HUES6 (cell line): ENCODE data around the gene ZNRF1.

ENCODE experiments used
- H3K27ac ChIP-seq: 2 replicates; pipeline ENCODE4 v1.7.0; 2013; ENCODE audit warnings: low read depth, mild to moderate bottlenecking, low read length, inconsistent platforms
- H3K27me3 ChIP-seq: 2 replicates; pipeline ENCODE4 v1.6.1; 2013; ENCODE audit warnings: low read length; ENCODE audit not compliant: control insufficient read depth, insufficient read depth
- H3K36me3 ChIP-seq: 2 replicates; pipeline ENCODE4 v1.6.1; 2013; ENCODE audit warnings: low read length; ENCODE audit not compliant: control insufficient read depth, insufficient read depth
- H3K4me1 ChIP-seq: 2 replicates; pipeline ENCODE4 v1.6.1; 2013; ENCODE audit warnings: low read length; ENCODE audit not compliant: control insufficient read depth, insufficient read depth
- H3K4me3 ChIP-seq: 2 replicates; pipeline ENCODE4 v1.5.1; 2013; ENCODE audit warnings: low read depth, low read length
- H3K9ac ChIP-seq: one replicate; pipeline ENCODE4 v1.6.1; 2013; ENCODE audit warnings: mild to moderate bottlenecking, low read length
- H3K9me3 ChIP-seq: 2 replicates; pipeline ENCODE4 v1.6.1; 2013; ENCODE audit warnings: low read depth, low read length; ENCODE audit not compliant: control insufficient read depth, insufficient read depth

Gene ZNRF1

GRCh38 chr16:75045424-75045823 lies 46.6 kb downstream of the ZNRF1 start:
- no peaks in the 10 kb centered on the region for H3K9me3 ChIP-seq
- no peaks in the 10 kb centered on the region; the same call in 1 of the 2 replicates for H3K4me1 ChIP-seq
- H3K27me3 ChIP-seq = no peaks in the 10 kb centered on the region
- H3K36me3 ChIP-seq = no peaks in the 10 kb centered on the region
- H3K9ac ChIP-seq = no peak overlapping the region
- H3K27ac ChIP-seq = no peak overlapping the region
- no peak overlapping the region for H3K4me3 ChIP-seq

DNA sequence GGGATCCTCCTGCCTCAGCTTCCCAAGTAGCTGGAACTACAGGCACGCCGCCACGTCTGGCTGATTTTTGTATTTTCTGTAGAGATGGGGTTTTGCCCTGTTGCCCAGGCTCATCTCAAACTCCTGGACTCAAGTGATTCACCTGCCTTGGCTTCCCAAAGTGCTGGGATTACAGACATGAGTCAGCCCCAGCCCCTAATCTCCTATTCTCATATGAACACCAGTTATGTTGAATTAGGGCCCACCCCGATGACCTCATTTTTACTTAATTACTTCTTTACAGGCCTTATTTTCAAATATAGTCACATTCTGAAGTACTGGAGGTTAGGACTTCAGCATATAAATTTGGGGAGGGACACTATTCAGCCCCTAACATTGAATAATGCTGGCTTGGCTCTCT lies 49.2 kb downstream of the ZNRF1 start:
- Histone ChIP-seq H3K27ac (no peak overlapping the region), H3K36me3 (no peaks in the 10 kb centered on the region), H3K9me3 (no peaks in the 10 kb centered on the region), H3K9ac (no peak overlapping the region), H3K27me3 (no peaks in the 10 kb centered on the region), H3K4me3 (no peak overlapping the region), H3K4me1 (peaks cover 4% of the 10 kb centered on the region; the same call in 1 of the 2 replicates)

- Histone ChIP-seq H3K4me3 (no peak overlapping the region), H3K27me3 (no peaks in the 10 kb centered on the region), H3K9ac (no peak overlapping the region), H3K4me1 (peaks cover 4% of the 10 kb centered on the region; the same call in 1 of the 2 replicates), H3K9me3 (no peaks in the 10 kb centered on the region), H3K36me3 (no peaks in the 10 kb centered on the region), H3K27ac (no peak overlapping the region)
Observed at GRCh38 chr16:75048530-75048929, 49.7 kb downstream of the ZNRF1 start.

GRCh38 chr16:75052481-75053202 lies 53.8 kb downstream of the ZNRF1 start:
- Histone ChIP-seq H3K36me3 (no peaks in the 10 kb centered on the region), H3K27ac (no peak overlapping the region), H3K4me3 (no peak overlapping the region), H3K4me1 (peaks cover 4% of the 10 kb centered on the region; the same call in 1 of the 2 replicates), H3K27me3 (no peaks in the 10 kb centered on the region), H3K9ac (no peak overlapping the region), H3K9me3 (no peaks in the 10 kb centered on the region)

GRCh38 chr16:75053791-75054555 lies 55.1 kb downstream of the ZNRF1 start:
- peaks cover 4% of the 10 kb centered on the region; the same call in 1 of the 2 replicates for H3K4me1 ChIP-seq
- H3K36me3 ChIP-seq = no peaks in the 10 kb centered on the region
- H3K9me3 ChIP-seq = no peaks in the 10 kb centered on the region
- no peak overlapping the region for H3K4me3 ChIP-seq
- no peaks in the 10 kb centered on the region for H3K27me3 ChIP-seq
- H3K9ac ChIP-seq = no peak overlapping the region
- H3K27ac ChIP-seq = no peak overlapping the region

- no peak overlapping the region for H3K9ac ChIP-seq
Observed at GRCh38 chr16:75054556-75054947, 55.7 kb downstream of the ZNRF1 start.

GRCh38 chr16:75058806-75059205 lies 60.0 kb downstream of the ZNRF1 start:
- Histone ChIP-seq H3K27me3 (no peaks in the 10 kb centered on the region), H3K9me3 (no peaks in the 10 kb centered on the region), H3K36me3 (no peaks in the 10 kb centered on the region), H3K4me1 (peaks cover 17% of the 10 kb centered on the region; the same call in 1 of the 2 replicates), H3K9ac (no peak overlapping the region), H3K27ac (no peak overlapping the region), H3K4me3 (no peak overlapping the region)

More at GRCh38 chr16:75054556-75054947, 55.7 kb downstream of the ZNRF1 start:
- Histone ChIP-seq H3K27ac (no peak overlapping the region), H3K9me3 (no peaks in the 10 kb centered on the region), H3K4me3 (no peak overlapping the region), H3K27me3 (no peaks in the 10 kb centered on the region), H3K4me1 (peaks cover 4% of the 10 kb centered on the region; the same call in 1 of the 2 replicates), H3K36me3 (no peaks in the 10 kb centered on the region)

GRCh38 chr16:75059411-75059810 lies 60.6 kb downstream of the ZNRF1 start:
- no peak overlapping the region for H3K4me3 ChIP-seq
- no peaks in the 10 kb centered on the region for H3K36me3 ChIP-seq
- H3K27ac ChIP-seq = no peak overlapping the region
- H3K27me3 ChIP-seq = no peaks in the 10 kb centered on the region
- no peak overlapping the region for H3K9ac ChIP-seq
- H3K4me1 ChIP-seq = peaks cover 17% of the 10 kb centered on the region; the same call in 1 of the 2 replicates
- no peaks in the 10 kb centered on the region for H3K9me3 ChIP-seq

GRCh38 chr16:75060723-75061122 lies 61.9 kb downstream of the ZNRF1 start:
- Histone ChIP-seq H3K27ac (no peak overlapping the region), H3K9ac (no peak overlapping the region), H3K4me3 (no peak overlapping the region), H3K9me3 (0 out of 2 replicates have a peak, but pooled peaks cover 4% of the 10 kb centered on the region), H3K36me3 (no peaks in the 10 kb centered on the region), H3K4me1 (peaks cover 17% of the 10 kb centered on the region; the same call in 1 of the 2 replicates), H3K27me3 (no peaks in the 10 kb centered on the region)

DNA sequence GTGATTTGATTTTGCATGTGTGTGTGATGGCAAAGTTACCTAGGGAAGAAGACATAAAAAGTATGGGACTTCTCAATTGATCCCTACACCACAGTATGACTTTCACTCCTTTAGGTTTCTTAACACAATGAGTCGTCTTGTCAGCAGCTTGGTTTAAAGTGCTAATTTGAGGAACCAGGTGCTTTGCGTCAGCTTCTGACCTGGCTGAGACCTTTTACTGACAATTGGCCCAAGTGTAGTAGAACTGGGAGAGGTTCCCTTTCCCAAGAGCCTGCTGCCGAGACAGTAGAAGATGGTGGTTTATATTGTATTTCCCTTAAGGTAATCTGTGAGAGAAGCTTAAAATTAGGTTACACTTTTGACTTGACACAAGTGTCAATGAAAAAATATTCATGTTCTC lies 62.8 kb downstream of the ZNRF1 start:
- Histone ChIP-seq H3K9ac (no peak overlapping the region), H3K27me3 (no peaks in the 10 kb centered on the region), H3K4me1 (peaks cover 17% of the 10 kb centered on the region; the same call in 1 of the 2 replicates), H3K27ac (no peak overlapping the region), H3K9me3 (0 out of 2 replicates have a peak, but pooled peaks cover 4% of the 10 kb centered on the region), H3K36me3 (no peaks in the 10 kb centered on the region), H3K4me3 (no peak overlapping the region)
